Keratinocyte (primary cell): Measurements from ENCODE around the gene TRIP12.

Experiments used
- EZH2 ChIP-seq: IDR thresholded peaks from one replicate; pipeline ENCODE4 v1.6.1; 2012; ENCODE audit warnings: inconsistent platforms, mild to moderate bottlenecking, low read length, moderate library complexity
- TF ChIP-seq, protein P1 (sequence below), 3 experiments: IDR thresholded peaks in 1 of 3; conservative IDR thresholded peaks in 1 of 3; optimal IDR thresholded peaks in 1 of 3; 2 replicates in 2 of 3; 3 replicates in 1 of 3; pipeline versions ENCODE3 to v1.5.1; 2011; ENCODE audit warnings: low read length in 3 of 3, mild to moderate bottlenecking in 3 of 3, moderate library complexity in 2 of 3, control low read depth in 1 of 3, inconsistent platforms in 1 of 3; ENCODE audit not compliant: insufficient read depth in 2 of 3; ENCODE audit errors: extremely low read depth in 1 of 3

- TF ChIP-seq, protein P1, sequence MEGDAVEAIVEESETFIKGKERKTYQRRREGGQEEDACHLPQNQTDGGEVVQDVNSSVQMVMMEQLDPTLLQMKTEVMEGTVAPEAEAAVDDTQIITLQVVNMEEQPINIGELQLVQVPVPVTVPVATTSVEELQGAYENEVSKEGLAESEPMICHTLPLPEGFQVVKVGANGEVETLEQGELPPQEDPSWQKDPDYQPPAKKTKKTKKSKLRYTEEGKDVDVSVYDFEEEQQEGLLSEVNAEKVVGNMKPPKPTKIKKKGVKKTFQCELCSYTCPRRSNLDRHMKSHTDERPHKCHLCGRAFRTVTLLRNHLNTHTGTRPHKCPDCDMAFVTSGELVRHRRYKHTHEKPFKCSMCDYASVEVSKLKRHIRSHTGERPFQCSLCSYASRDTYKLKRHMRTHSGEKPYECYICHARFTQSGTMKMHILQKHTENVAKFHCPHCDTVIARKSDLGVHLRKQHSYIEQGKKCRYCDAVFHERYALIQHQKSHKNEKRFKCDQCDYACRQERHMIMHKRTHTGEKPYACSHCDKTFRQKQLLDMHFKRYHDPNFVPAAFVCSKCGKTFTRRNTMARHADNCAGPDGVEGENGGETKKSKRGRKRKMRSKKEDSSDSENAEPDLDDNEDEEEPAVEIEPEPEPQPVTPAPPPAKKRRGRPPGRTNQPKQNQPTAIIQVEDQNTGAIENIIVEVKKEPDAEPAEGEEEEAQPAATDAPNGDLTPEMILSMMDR (optimal IDR thresholded peaks at IDR 0.05 in 1 of 3, IDR thresholded peaks at IDR 0.05 in 1 of 3, conservative IDR thresholded peaks at IDR 0.05 in 1 of 3; ENCODE audit: extremely low read depth in 1 of 3, insufficient read depth in 2 of 3, low read length in 3 of 3): no peak
- no peak for TF ChIP-seq EZH2
These were observed 65.4 kb downstream of the TRIP12 start for GRCh38 chr2:229856413-229856812.
